Loucy (cell line): Measurements from ENCODE around the gene MORN4.

Experiments
- H2AFZ ChIP-seq: fragments of 200-600 bp; sonication (generic); 2 replicates; pipeline ENCODE4 v1.6.0; 2016; ENCODE audit warnings: antibody characterized with exemption, mild to moderate bottlenecking, low read length, moderate library complexity
- H3F3A ChIP-seq: fragments of 200-600 bp; 2 replicates; pipeline ENCODE4 v1.6.0; 2016; ENCODE audit warnings: antibody characterized with exemption, low read depth, mild to moderate bottlenecking
- H3K27me3 ChIP-seq: fragments of 200-600 bp; sonication (generic); 2 replicates; pipeline ENCODE4 v1.6.1; 2014; ENCODE audit warnings: low read length, mild to moderate bottlenecking; ENCODE audit not compliant: insufficient read depth, poor library complexity, severe bottlenecking
- H3K36me3 ChIP-seq: fragments of 200-600 bp; sonication (generic); 2 replicates; pipeline ENCODE4 v1.6.1; 2016; ENCODE audit warnings: low read length; ENCODE audit not compliant: insufficient read depth
- H3K4me1 ChIP-seq: fragments of 200-600 bp; sonication (generic); 2 replicates; pipeline ENCODE4 v1.5.1; 2014; ENCODE audit warnings: low read length, mild to moderate bottlenecking; ENCODE audit not compliant: insufficient read depth, poor library complexity, severe bottlenecking
- H3K4me2 ChIP-seq: fragments of 200-600 bp; sonication (generic); 2 replicates; pipeline ENCODE4 v1.6.0; 2014; ENCODE audit warnings: antibody characterized with exemption, low read length, low read depth, mild to moderate bottlenecking; ENCODE audit not compliant: poor library complexity, severe bottlenecking
- H3K4me3 ChIP-seq: fragments of 200-600 bp; sonication (generic); 2 replicates; pipeline ENCODE4 v1.5.1; 2014; ENCODE audit warnings: low read length, mild to moderate bottlenecking, mixed read lengths; ENCODE audit not compliant: poor library complexity, severe bottlenecking
- H3K79me2 ChIP-seq: fragments of 200-600 bp; sonication (generic); 2 replicates; pipeline ENCODE4 v1.6.1; 2014; ENCODE audit warnings: low read length; ENCODE audit not compliant: insufficient read depth
- H3K9ac ChIP-seq: fragments of 200-600 bp; sonication (generic); 2 replicates; pipeline ENCODE4 v1.6.0; 2014; ENCODE audit warnings: mild to moderate bottlenecking, low read depth, low read length, moderate library complexity; ENCODE audit not compliant: poor library complexity, severe bottlenecking
- H3K9me2 ChIP-seq: fragments of 200-600 bp; sonication (generic); replicated peaks from 2 replicates; pipeline ENCODE4 v1.6.1; 2016; ENCODE audit warnings: low read depth, low read length, mixed read lengths
- H3K9me3 ChIP-seq: fragments of 200-600 bp; sonication (generic); 2 replicates; pipeline ENCODE4 v1.6.1; 2014; ENCODE audit warnings: mild to moderate bottlenecking, antibody characterized with exemption, low read length, low read depth; ENCODE audit not compliant: insufficient read depth
- H4K20me1 ChIP-seq: fragments of 200-600 bp; sonication (generic); 2 replicates; pipeline ENCODE4 v1.6.0; 2014; ENCODE audit warnings: antibody characterized with exemption, low read length, mild to moderate bottlenecking; ENCODE audit not compliant: insufficient read depth, poor library complexity, severe bottlenecking
- CTCF ChIP-seq: fragments of 200-600 bp; sonication (generic); conservative IDR thresholded peaks from 2 replicates; pipeline ENCODE4 v1.5.1; 2014; ENCODE audit warnings: mild to moderate bottlenecking, antibody characterized with exemption, low read length
- EZH2phosphoT487 ChIP-seq: fragments of 200-600 bp; IDR thresholded peaks from 2 replicates; pipeline ENCODE4 v1.6.1; 2018; ENCODE audit warnings: antibody characterized with exemption, mild to moderate bottlenecking, moderate library complexity, borderline replicate concordance

The MORN4 gene

GRCh38 chr10:97582169-97582568, 51.1 kb downstream of the MORN4 start:
- Histone ChIP-seq H4K20me1 (no peaks in the 10 kb centered on the region), H3K9ac (no peak overlapping the region), H3F3A (no peaks in the 10 kb centered on the region), H3K9me3 (no peaks in the 10 kb centered on the region), H3K27me3 (no peaks in the 10 kb centered on the region), H3K79me2 (no peaks in the 10 kb centered on the region), H3K4me1 (peaks cover 4% of the 10 kb centered on the region), H2AFZ (no peak overlapping the region), H3K4me3 (no peak overlapping the region), H3K4me2 (no peak overlapping the region), H3K9me2 (no peaks in the 10 kb centered on the region), H3K36me3 (no peaks in the 10 kb centered on the region)
- TF ChIP-seq CTCF, result no peak
- TF ChIP-seq EZH2phosphoT487, result no peak

GRCh38 chr10:97580421-97581367, 52.6 kb downstream of the MORN4 start:
- Histone ChIP-seq H3F3A (no peaks in the 10 kb centered on the region), H3K4me2 (no peak overlapping the region), H3K4me3 (no peak overlapping the region), H2AFZ (peak overlapping the region; percentile 33; the same call in 1 of the 2 replicates), H3K9me2 (no peaks in the 10 kb centered on the region), H3K9me3 (no peaks in the 10 kb centered on the region), H4K20me1 (no peaks in the 10 kb centered on the region), H3K9ac (no peak overlapping the region), H3K36me3 (no peaks in the 10 kb centered on the region), H3K79me2 (no peaks in the 10 kb centered on the region), H3K27me3 (no peaks in the 10 kb centered on the region), H3K4me1 (peaks cover 4% of the 10 kb centered on the region)
- TF ChIP-seq CTCF (no peak), EZH2phosphoT487 (no peak)

- no peaks in the 10 kb centered on the region for H4K20me1 ChIP-seq
- no peak overlapping the region for H3K9ac ChIP-seq
- H3K4me1 ChIP-seq, result peaks cover 4% of the 10 kb centered on the region
- H3K9me3 ChIP-seq, result no peaks in the 10 kb centered on the region
- H3K79me2 ChIP-seq, result no peaks in the 10 kb centered on the region
- no peak overlapping the region for H3K4me3 ChIP-seq
- TF ChIP-seq CTCF (no peak), EZH2phosphoT487 (no peak)
- no peaks in the 10 kb centered on the region for H3K27me3 ChIP-seq
- no peak overlapping the region for H2AFZ ChIP-seq
- H3K4me2 ChIP-seq, result no peak overlapping the region
- H3F3A ChIP-seq, result no peaks in the 10 kb centered on the region
- H3K9me2 ChIP-seq, result no peaks in the 10 kb centered on the region
- H3K36me3 ChIP-seq, result no peaks in the 10 kb centered on the region
Measured at GRCh38 chr10:97578171-97578844, 55.0 kb downstream of the MORN4 start.
